ENCODE results near the gene HUNK.

DNA sequence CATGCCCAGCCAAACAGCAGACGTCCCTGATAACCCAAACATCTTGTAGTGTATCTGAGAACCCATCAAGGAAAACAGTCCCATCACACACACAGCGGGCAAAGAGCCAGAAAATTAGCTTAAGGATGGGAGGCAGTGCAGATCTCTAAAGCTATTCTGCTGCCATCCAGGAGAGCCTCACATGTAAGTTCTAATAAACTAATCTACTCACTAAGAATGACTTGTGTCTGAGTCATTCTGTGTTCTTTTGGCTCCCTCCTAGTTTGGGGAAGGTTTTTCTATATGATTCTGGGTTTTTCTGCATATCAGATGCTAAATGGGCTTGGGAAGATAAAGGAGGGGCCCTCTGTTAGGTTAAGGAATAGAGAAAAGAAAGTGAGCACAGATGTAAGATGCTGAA, 162.8 kb downstream of the HUNK start:
- TF ChIP-seq, protein P1, sequence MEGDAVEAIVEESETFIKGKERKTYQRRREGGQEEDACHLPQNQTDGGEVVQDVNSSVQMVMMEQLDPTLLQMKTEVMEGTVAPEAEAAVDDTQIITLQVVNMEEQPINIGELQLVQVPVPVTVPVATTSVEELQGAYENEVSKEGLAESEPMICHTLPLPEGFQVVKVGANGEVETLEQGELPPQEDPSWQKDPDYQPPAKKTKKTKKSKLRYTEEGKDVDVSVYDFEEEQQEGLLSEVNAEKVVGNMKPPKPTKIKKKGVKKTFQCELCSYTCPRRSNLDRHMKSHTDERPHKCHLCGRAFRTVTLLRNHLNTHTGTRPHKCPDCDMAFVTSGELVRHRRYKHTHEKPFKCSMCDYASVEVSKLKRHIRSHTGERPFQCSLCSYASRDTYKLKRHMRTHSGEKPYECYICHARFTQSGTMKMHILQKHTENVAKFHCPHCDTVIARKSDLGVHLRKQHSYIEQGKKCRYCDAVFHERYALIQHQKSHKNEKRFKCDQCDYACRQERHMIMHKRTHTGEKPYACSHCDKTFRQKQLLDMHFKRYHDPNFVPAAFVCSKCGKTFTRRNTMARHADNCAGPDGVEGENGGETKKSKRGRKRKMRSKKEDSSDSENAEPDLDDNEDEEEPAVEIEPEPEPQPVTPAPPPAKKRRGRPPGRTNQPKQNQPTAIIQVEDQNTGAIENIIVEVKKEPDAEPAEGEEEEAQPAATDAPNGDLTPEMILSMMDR (IDR thresholded peaks at IDR 0.05; ENCODE audit: low read depth, low read length), result no peak
- no peak for TF ChIP-seq POLR2A (IDR thresholded peaks at IDR 0.05; ENCODE audit: extremely low read depth, insufficient read length)
